CD4-positive, alpha-beta T cell (primary cell): ENCODE measurements around the gene PLEKHA1. TPM values are rescaled to one million over a fixed set of nuclear protein-coding genes. Genes with fewer than 3 reads are reported as not detected.
A peak's percentile ranks its signal among the peaks of the same experiment; 100 is the strongest.

Source experiments
- ATAC-seq: fragments of 200-7000 bp; cut with Tn5 transposase; one replicate; pipeline ENCODE4 v1.10.0; 2022; ENCODE audit warnings: mild to moderate bottlenecking; ENCODE audit not compliant: poor library complexity
- CTCF ChIA-PET: fragments of 350-600 bp; sonication (Branson Sonifier 250); formaldehyde crosslinking; loops from one replicate; lab custom pipeline; 2021; ENCODE audit warnings: antibody characterized with exemption, inconsistent platforms; lab: Charles Lee
- POLR2A ChIA-PET: fragments of 350-600 bp; sonication (Branson Sonifier 250); formaldehyde crosslinking; loops from one replicate; lab custom pipeline; 2021; ENCODE audit warnings: antibody characterized with exemption, inconsistent platforms; lab: Charles Lee
- DNase-seq, 14 experiments: peaks; one replicate each; pipeline ENCODE4 v3.0.0-alpha.2; 2013 to 2020; ENCODE audit warnings: mixed read lengths in 2 of 14
- H3K27ac ChIP-seq, 2 donors: one replicate each; pipeline versions ENCODE4 v1.5.1 to v1.7.0; 2013; ENCODE audit warnings: low read length in 2 of 2, low read depth in 1 of 2, mild to moderate bottlenecking in 1 of 2
- H3K27me3 ChIP-seq, 2 experiments: 1 replicate in 1 of 2; 2 replicates in 1 of 2; pipeline versions ENCODE4 v1.6.1 to v1.7.0; 2013; ENCODE audit warnings: low read length in 2 of 2, control low read depth in 1 of 2, mild to moderate bottlenecking in 1 of 2, moderate library complexity in 1 of 2; ENCODE audit not compliant: insufficient read depth in 2 of 2, control insufficient read depth in 1 of 2
- H3K36me3 ChIP-seq: one replicate; pipeline ENCODE4 v1.6.1; 2013; ENCODE audit warnings: low read length, control low read depth; ENCODE audit not compliant: insufficient read depth
- H3K4me1 ChIP-seq: one replicate; pipeline ENCODE4 v1.6.1; 2013; ENCODE audit warnings: low read length, control low read depth; ENCODE audit not compliant: insufficient read depth
- H3K4me3 ChIP-seq: one replicate; pipeline ENCODE4 v1.5.1; 2013; ENCODE audit warnings: mild to moderate bottlenecking, low read length, moderate library complexity
- H3K9me3 ChIP-seq, 2 experiments: 1 replicate in 1 of 2; 2 replicates in 1 of 2; pipeline versions ENCODE4 v1.6.1 to v1.7.0; 2013; ENCODE audit warnings: low read length in 2 of 2, mild to moderate bottlenecking in 2 of 2, control low read depth in 1 of 2, moderate library complexity in 1 of 2; ENCODE audit not compliant: control insufficient read depth in 1 of 2, insufficient read depth in 1 of 2
- H3K27ac Mint-ChIP-seq: one replicate; pipeline ENCODE4 v1.8.0; 2020; ENCODE audit warnings: mixed read lengths
- H3K27me3 Mint-ChIP-seq: one replicate; pipeline ENCODE4 v1.8.0; 2021; ENCODE audit warnings: mixed read lengths
- H3K36me3 Mint-ChIP-seq: one replicate; pipeline ENCODE4 v1.8.0; 2021; ENCODE audit warnings: low read depth, mixed read lengths
- H3K4me1 Mint-ChIP-seq: one replicate; pipeline ENCODE4 v1.8.0; 2021; ENCODE audit warnings: low read depth, mixed read lengths
- H3K4me3 Mint-ChIP-seq: one replicate; pipeline ENCODE4 v1.8.0; 2020; ENCODE audit warnings: mild to moderate bottlenecking, mixed read lengths
- H3K9me3 Mint-ChIP-seq: one replicate; pipeline ENCODE4 v1.8.0; 2020; ENCODE audit warnings: mixed read lengths
- CTCF ChIP-seq: fragments of 200-600 bp; IDR thresholded peaks from one replicate; pipeline ENCODE4 v1.8.0; 2022; ENCODE audit warnings: antibody characterized with exemption, mild to moderate bottlenecking
- intact Hi-C, 2 experiments: fragments of 100-400 bp; cut with DNase I in 1 of 2; cut with micrococcal nuclease in 1 of 2; formaldehyde crosslinking; loops; one replicate each; pipeline versions ENCODE4 v1.15.1 to v1.9.0; 2023 to 2025; cut with DNase I, micrococcal nuclease
- total RNA-seq, 174 experiments: library from RNA in 2 of 174; stranded (reverse) in 2 of 174; gene quantifications; one replicate each; pipeline ENCODE4 v1.2.3 and lab custom pipeline; 2021 to 2026

PLEKHA1 gene
- total RNA-seq, 2 experiments from 2014 or later = 24.9 to 26.8 TPM

DNA sequence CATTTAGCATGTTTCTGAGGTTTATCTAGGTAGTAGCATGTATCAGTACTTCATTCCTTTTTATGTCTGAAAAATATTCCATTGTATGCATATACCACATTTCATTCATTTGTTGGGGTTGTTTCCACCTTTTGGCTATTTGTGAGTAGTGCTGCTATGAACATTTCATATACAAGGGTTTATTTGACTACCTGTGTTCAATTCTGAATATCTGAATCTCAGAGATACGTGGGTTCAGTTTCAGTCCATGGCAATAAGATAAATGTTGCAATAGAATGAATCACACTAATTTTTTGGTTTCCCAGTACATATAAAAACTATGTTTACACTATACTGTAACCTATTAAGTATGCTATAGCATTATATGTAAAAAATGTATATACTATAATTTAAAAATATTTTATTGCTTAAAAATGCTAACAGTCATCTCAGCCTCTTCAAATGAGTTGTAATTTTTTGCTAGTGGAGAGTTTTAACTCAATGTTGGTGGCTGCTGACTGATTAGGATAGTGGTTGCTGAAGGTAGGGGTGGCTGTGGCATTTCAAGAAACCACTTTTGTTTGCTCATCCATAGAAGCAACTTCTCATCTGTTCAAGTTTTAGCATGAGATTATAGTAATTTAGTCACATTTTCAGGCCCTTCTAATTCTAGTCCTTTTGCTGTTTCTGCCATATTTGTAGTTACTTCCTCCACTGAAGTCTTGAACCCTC lies 13.9 kb downstream of the PLEKHA1 start:
- peaks cover 4% of the 10 kb centered on the region for H3K4me1 ChIP-seq
- POLR2A ChIA-PET = interaction anchor here (2.0 kb wide), 1 partner anchor 14 kb away, joined by 12 read pairs; the partner anchor contains the start of gene PLEKHA1
- no peak for TF ChIP-seq CTCF
- no peaks in the 10 kb centered on the region for H3K9me3 ChIP-seq
- Mint-ChIP-seq H3K27me3 (no peaks in the 10 kb centered on the region), H3K4me3 (no peak overlapping the region), H3K4me1 (peaks cover 72% of the 10 kb centered on the region), H3K27ac (no peak overlapping the region), H3K36me3 (peaks cover 39% of the 10 kb centered on the region), H3K9me3 (no peaks in the 10 kb centered on the region)
- no peak overlapping the region for H3K27ac ChIP-seq
- DNase-seq = no peak
- H3K36me3 ChIP-seq = peaks cover 15% of the 10 kb centered on the region
- H3K27me3 ChIP-seq = no peaks in the 10 kb centered on the region
- CTCF ChIA-PET = no interaction called here
- intact Hi-C loops = no loop called here
- H3K4me3 ChIP-seq = no peak overlapping the region
- no peak for ATAC-seq

GRCh38 chr10:122390271-122390670 lies 15.8 kb downstream of the PLEKHA1 start:
- Mint-ChIP-seq H3K27ac (peak overlapping the region; percentile 22), H3K36me3 (peaks cover 56% of the 10 kb centered on the region), H3K4me1 (peaks cover 73% of the 10 kb centered on the region), H3K4me3 (no peak overlapping the region), H3K27me3 (no peaks in the 10 kb centered on the region), H3K9me3 (no peaks in the 10 kb centered on the region)
- DNase-seq (no peak), ATAC-seq (no peak)
- Histone ChIP-seq H3K4me3 (no peak overlapping the region), H3K27me3 (no peaks in the 10 kb centered on the region), H3K27ac (no peak overlapping the region), H3K4me1 (peaks cover 4% of the 10 kb centered on the region), H3K9me3 (no peaks in the 10 kb centered on the region), H3K36me3 (peaks cover 29% of the 10 kb centered on the region)
- intact Hi-C loops = no loop called here
- no peak for TF ChIP-seq CTCF
- ChIA-PET POLR2A (interaction anchor here (0.6 to 2.0 kb wide), 5 partner anchors 10 to 15 kb away, joined by 3 to 12 read pairs (median 3); partner anchors contain the start of gene PLEKHA1), CTCF (no interaction called here)

DNA sequence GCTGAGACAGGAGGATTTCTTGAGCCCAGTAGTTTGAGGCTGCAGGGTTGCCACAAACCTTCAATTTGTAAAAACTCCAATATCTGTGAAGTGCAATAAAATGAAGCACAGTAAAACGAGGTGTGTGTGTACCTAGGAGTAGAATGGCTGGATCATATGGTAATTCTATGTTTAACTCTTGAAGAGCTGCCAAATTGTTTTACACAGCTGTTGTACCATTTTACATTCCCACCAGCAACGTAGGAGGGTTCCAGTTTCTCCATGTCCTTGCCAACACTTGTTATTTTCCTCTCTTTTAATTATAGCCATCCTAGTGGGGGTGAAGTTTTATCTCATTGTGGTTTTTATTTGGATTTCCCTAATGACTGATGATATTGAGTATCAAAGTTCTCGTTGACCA lies 16.2 kb downstream of the PLEKHA1 start:
- H3K4me1 ChIP-seq = peaks cover 4% of the 10 kb centered on the region
- H3K4me3 ChIP-seq = no peak overlapping the region
- Mint-ChIP-seq H3K27ac (no peak overlapping the region), H3K9me3 (no peaks in the 10 kb centered on the region), H3K4me1 (peaks cover 72% of the 10 kb centered on the region), H3K4me3 (no peak overlapping the region), H3K36me3 (peaks cover 60% of the 10 kb centered on the region), H3K27me3 (no peaks in the 10 kb centered on the region)
- H3K27ac ChIP-seq = no peak overlapping the region
- H3K27me3 ChIP-seq = no peaks in the 10 kb centered on the region
- intact Hi-C loops = no loop called here
- ChIA-PET POLR2A (interaction anchor here (1.3 to 1.6 kb wide), 2 partner anchors 13 to 14 kb away, joined by 3 to 5 read pairs; no protein-coding TSS in a partner anchor), CTCF (no interaction called here)
- peaks cover 33% of the 10 kb centered on the region for H3K36me3 ChIP-seq
- H3K9me3 ChIP-seq = no peaks in the 10 kb centered on the region
- DNase-seq = no peak
- no peak for ATAC-seq
- no peak for TF ChIP-seq CTCF
